ENCODE data around the gene CYP39A1.

CYP39A1 gene

DNA sequence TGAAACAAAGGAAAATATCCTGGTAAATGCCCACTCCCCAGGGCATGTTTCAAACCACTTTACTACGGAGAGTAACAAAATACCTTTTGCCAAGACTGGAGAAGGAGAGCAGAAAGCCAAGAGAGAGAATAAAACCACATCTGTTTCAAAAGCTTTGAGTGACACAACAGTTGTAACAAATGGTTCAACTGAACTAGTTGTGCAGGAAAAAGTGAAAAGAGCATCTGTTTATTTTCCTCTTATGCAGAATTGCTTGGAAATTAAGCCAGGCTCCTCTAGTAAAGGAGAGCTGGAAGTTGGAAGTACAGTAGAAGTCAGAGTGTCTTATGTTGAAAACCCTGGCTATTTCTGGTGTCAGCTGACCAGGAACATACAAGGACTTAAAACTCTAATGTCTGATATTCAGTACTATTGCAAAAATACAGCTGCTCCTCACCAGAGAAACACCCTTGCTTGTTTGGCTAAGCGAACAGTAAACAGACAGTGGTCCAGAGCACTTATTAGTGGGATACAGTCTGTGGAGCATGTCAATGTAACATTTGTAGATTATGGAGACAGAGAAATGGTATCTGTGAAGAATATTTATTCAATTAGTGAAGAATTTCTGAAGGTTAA, 37.6 kb upstream of the CYP39A1 start:
- no peaks in the 10 kb centered on the region for H3K79me2 ChIP-seq (ENCODE audit: control insufficient read depth, low read length)
- H3K9me3 ChIP-seq (ENCODE audit: control insufficient read depth, insufficient read depth, low read length): peaks cover 5% of the 10 kb centered on the region; the same call in 1 of the 2 replicates
- H4K20me1 ChIP-seq (ENCODE audit: control insufficient read depth, insufficient read depth, low read depth, low read length): no peaks in the 10 kb centered on the region
- H3K4me2 ChIP-seq (ENCODE audit: low read length): no peak overlapping the region
- no peak overlapping the region for H3K4me3 ChIP-seq (ENCODE audit: low read length)
- H3K36me3 ChIP-seq (ENCODE audit: control insufficient read depth, low read length): no peaks in the 10 kb centered on the region
- H3F3A ChIP-seq (ENCODE audit: control insufficient read depth, insufficient read depth): no peaks in the 10 kb centered on the region
- no peaks in the 10 kb centered on the region for H3K9me2 ChIP-seq (replicated peaks; ENCODE audit: control insufficient read depth, low read length)
- TF ChIP-seq EZH2phosphoT487 (IDR thresholded peaks at IDR 0.05; ENCODE audit: borderline replicate concordance, low read length): no peak
- TF ChIP-seq, protein P1, sequence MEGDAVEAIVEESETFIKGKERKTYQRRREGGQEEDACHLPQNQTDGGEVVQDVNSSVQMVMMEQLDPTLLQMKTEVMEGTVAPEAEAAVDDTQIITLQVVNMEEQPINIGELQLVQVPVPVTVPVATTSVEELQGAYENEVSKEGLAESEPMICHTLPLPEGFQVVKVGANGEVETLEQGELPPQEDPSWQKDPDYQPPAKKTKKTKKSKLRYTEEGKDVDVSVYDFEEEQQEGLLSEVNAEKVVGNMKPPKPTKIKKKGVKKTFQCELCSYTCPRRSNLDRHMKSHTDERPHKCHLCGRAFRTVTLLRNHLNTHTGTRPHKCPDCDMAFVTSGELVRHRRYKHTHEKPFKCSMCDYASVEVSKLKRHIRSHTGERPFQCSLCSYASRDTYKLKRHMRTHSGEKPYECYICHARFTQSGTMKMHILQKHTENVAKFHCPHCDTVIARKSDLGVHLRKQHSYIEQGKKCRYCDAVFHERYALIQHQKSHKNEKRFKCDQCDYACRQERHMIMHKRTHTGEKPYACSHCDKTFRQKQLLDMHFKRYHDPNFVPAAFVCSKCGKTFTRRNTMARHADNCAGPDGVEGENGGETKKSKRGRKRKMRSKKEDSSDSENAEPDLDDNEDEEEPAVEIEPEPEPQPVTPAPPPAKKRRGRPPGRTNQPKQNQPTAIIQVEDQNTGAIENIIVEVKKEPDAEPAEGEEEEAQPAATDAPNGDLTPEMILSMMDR (IDR thresholded peaks at IDR 0.05; ENCODE audit: low read depth, low read length, poor library complexity, severe bottlenecking): no peak
- H3K27me3 ChIP-seq (ENCODE audit: control insufficient read depth, low read length): no peaks in the 10 kb centered on the region
- no peaks in the 10 kb centered on the region for H3K4me1 ChIP-seq (ENCODE audit: control insufficient read depth, low read length)
- H3K27ac ChIP-seq (ENCODE audit: low read depth, low read length): no peak overlapping the region

DNA sequence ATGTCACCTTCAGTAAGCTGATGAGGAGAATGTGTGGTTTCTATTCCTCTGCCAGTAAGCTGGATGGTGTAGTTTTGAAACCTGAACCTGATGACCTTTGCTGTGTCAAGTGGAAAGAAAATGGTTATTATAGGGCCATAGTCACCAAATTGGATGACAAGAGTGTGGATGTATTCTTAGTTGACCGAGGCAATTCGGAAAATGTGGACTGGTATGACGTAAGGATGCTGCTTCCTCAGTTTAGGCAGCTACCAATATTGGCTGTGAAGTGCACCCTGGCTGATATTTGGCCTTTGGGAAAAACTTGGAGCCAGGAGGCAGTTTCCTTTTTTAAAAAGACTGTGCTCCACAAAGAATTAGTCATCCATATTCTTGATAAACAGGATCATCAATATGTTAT, 37.0 kb upstream of the CYP39A1 start:
- H3F3A ChIP-seq (ENCODE audit: control insufficient read depth, insufficient read depth): no peaks in the 10 kb centered on the region
- no peak overlapping the region for H3K4me2 ChIP-seq (ENCODE audit: low read length)
- H3K27me3 ChIP-seq (ENCODE audit: control insufficient read depth, low read length): no peaks in the 10 kb centered on the region
- no peaks in the 10 kb centered on the region for H3K79me2 ChIP-seq (ENCODE audit: control insufficient read depth, low read length)
- peaks cover 5% of the 10 kb centered on the region; the same call in 1 of the 2 replicates for H3K9me3 ChIP-seq (ENCODE audit: control insufficient read depth, insufficient read depth, low read length)
- no peak for TF ChIP-seq EZH2phosphoT487 (IDR thresholded peaks at IDR 0.05; ENCODE audit: borderline replicate concordance, low read length)
- TF ChIP-seq, protein P1 (IDR thresholded peaks at IDR 0.05; ENCODE audit: low read depth, low read length, poor library complexity, severe bottlenecking): no peak
- H3K27ac ChIP-seq (ENCODE audit: low read depth, low read length): no peak overlapping the region
- no peaks in the 10 kb centered on the region for H3K4me1 ChIP-seq (ENCODE audit: control insufficient read depth, low read length)
- no peaks in the 10 kb centered on the region for H3K36me3 ChIP-seq (ENCODE audit: control insufficient read depth, low read length)
- H3K9me2 ChIP-seq (replicated peaks; ENCODE audit: control insufficient read depth, low read length): no peaks in the 10 kb centered on the region
- no peak overlapping the region for H3K4me3 ChIP-seq (ENCODE audit: low read length)
- no peaks in the 10 kb centered on the region for H4K20me1 ChIP-seq (ENCODE audit: control insufficient read depth, insufficient read depth, low read depth, low read length)

DNA sequence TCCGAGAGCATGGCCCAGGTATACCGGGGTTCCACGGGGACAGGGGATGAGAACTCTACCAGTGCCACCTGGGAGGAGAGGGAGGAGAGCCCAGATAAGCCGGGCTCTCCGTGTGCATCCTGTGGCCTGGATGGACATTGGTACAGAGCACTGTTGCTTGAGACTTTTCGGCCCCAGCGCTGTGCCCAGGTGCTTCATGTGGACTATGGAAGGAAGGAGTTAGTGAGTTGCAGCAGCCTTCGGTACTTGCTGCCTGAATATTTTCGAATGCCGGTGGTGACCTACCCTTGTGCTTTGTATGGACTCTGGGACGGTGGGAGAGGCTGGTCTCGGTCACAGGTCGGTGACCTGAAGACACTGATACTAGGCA, 36.3 kb upstream of the CYP39A1 start:
- H3K9me2 ChIP-seq (replicated peaks; ENCODE audit: control insufficient read depth, low read length): no peaks in the 10 kb centered on the region
- H3K36me3 ChIP-seq (ENCODE audit: control insufficient read depth, low read length): no peaks in the 10 kb centered on the region
- H3K79me2 ChIP-seq (ENCODE audit: control insufficient read depth, low read length): no peaks in the 10 kb centered on the region
- H4K20me1 ChIP-seq (ENCODE audit: control insufficient read depth, insufficient read depth, low read depth, low read length): no peaks in the 10 kb centered on the region
- H3K4me2 ChIP-seq (ENCODE audit: low read length): no peak overlapping the region
- no peaks in the 10 kb centered on the region for H3K27me3 ChIP-seq (ENCODE audit: control insufficient read depth, low read length)
- no peak overlapping the region for H3K4me3 ChIP-seq (ENCODE audit: low read length)
- no peaks in the 10 kb centered on the region for H3K4me1 ChIP-seq (ENCODE audit: control insufficient read depth, low read length)
- peaks cover 5% of the 10 kb centered on the region; the same call in 1 of the 2 replicates for H3K9me3 ChIP-seq (ENCODE audit: control insufficient read depth, insufficient read depth, low read length)
- H3F3A ChIP-seq (ENCODE audit: control insufficient read depth, insufficient read depth): no peaks in the 10 kb centered on the region
- H3K27ac ChIP-seq (ENCODE audit: low read depth, low read length): no peak overlapping the region
- no peak for TF ChIP-seq EZH2phosphoT487 (IDR thresholded peaks at IDR 0.05; ENCODE audit: borderline replicate concordance, low read length)
- TF ChIP-seq, protein P1 (IDR thresholded peaks at IDR 0.05; ENCODE audit: low read depth, low read length, poor library complexity, severe bottlenecking): no peak

Measured in DOHH2 (cell line).